HepG2 (cell line): Measurements from ENCODE around the gene FALEC. TPM values are rescaled to one million over a fixed set of nuclear protein-coding genes. Genes with fewer than 3 reads are reported as not detected.
A peak's percentile ranks its signal among the peaks of the same experiment; 100 is the strongest.

Source experiments
- ASH2L ChIP-seq: fragments of 300-600, 200-600 bp; sonication (generic); IDR thresholded peaks from 2 replicates; pipeline ENCODE4 v1.7.0; 2017; ENCODE audit warnings: low read depth, mild to moderate bottlenecking, moderate library complexity, mixed read lengths, low read length; ENCODE audit not compliant: insufficient read length
- FOXO1 ChIP-seq: sonication (generic); formaldehyde crosslinking; IDR thresholded peaks from 2 replicates; pipeline ENCODE4 v1.4.0; 2020; ENCODE audit warnings: missing genetic modification reagents
- FOXO4 ChIP-seq: sonication (generic); formaldehyde crosslinking; conservative IDR thresholded peaks from 2 replicates; pipeline ENCODE4 v1.8.1; 2023; ENCODE audit warnings: missing genetic modification reagents
- GABPB1 ChIP-seq: IDR thresholded peaks from 2 replicates; pipeline ENCODE4 v1.6.1; 2016; ENCODE audit warnings: mild to moderate bottlenecking, missing genetic modification reagents, moderate library complexity, missing compliant biosample characterization
- GFI1 ChIP-seq: sonication (generic); formaldehyde crosslinking; IDR thresholded peaks from 2 replicates; pipeline ENCODE4 v1.5.0; 2020; ENCODE audit warnings: missing genetic modification reagents, mild to moderate bottlenecking, borderline replicate concordance
- MAF1 ChIP-seq: sonication (generic); formaldehyde crosslinking; IDR thresholded peaks from 2 replicates; pipeline ENCODE4 v1.5.0; 2020; ENCODE audit warnings: missing genetic modification reagents, borderline replicate concordance
- PCBP1 ChIP-seq: fragments of 200-400 bp; formaldehyde crosslinking; IDR thresholded peaks from 2 replicates; pipeline ENCODE4 v1.6.1; 2017; ENCODE audit warnings: mild to moderate bottlenecking, low read depth, low read length, borderline replicate concordance
- POLR2AphosphoS5 ChIP-seq: IDR thresholded peaks from 2 replicates; pipeline ENCODE4 v1.6.1; 2012; ENCODE audit warnings: low read depth, low read length
- RAD21 ChIP-seq: fragments of 450-650 bp; formaldehyde crosslinking; IDR thresholded peaks from 2 replicates; pipeline ENCODE4 v1.5.0; 2020; ENCODE audit warnings: mild to moderate bottlenecking
- THRA ChIP-seq: sonication (generic); formaldehyde crosslinking; IDR thresholded peaks from 2 replicates; pipeline ENCODE4 v1.4.0; 2020; ENCODE audit warnings: missing genetic modification reagents, borderline replicate concordance
- YEATS2 ChIP-seq: sonication (generic); formaldehyde crosslinking; IDR thresholded peaks from 2 replicates; pipeline ENCODE4 v1.4.0; 2020; ENCODE audit warnings: missing genetic modification reagents, borderline replicate concordance
- ZBTB10 ChIP-seq: sonication (generic); formaldehyde crosslinking; IDR thresholded peaks from 2 replicates; pipeline ENCODE4 v1.4.0; 2020; ENCODE audit warnings: missing genetic modification reagents, borderline replicate concordance
- ZNF121 ChIP-seq: sonication (generic); formaldehyde crosslinking; IDR thresholded peaks from 2 replicates; pipeline ENCODE4 v1.5.0; 2020; ENCODE audit warnings: mild to moderate bottlenecking, missing genetic modification reagents
- ZNF18 ChIP-seq: sonication (generic); formaldehyde crosslinking; IDR thresholded peaks from 2 replicates; pipeline ENCODE4 v1.8.0; 2022; ENCODE audit warnings: mild to moderate bottlenecking, missing genetic modification reagents; ENCODE audit not compliant: insufficient replicate concordance
- ZNF282 ChIP-seq: fragments of 450-650 bp; IDR thresholded peaks from 2 replicates; pipeline ENCODE4 v1.6.1; 2018; ENCODE audit not compliant: partially characterized antibody
- ZNF432 ChIP-seq: sonication (generic); formaldehyde crosslinking; IDR thresholded peaks from 2 replicates; pipeline ENCODE4 v1.5.0; 2020; ENCODE audit warnings: missing genetic modification reagents, mild to moderate bottlenecking, borderline replicate concordance
- ZNF678 ChIP-seq: sonication (generic); formaldehyde crosslinking; IDR thresholded peaks from 2 replicates; pipeline ENCODE4 v1.4.0; 2020; ENCODE audit warnings: mild to moderate bottlenecking, missing genetic modification reagents
- ZNF709 ChIP-seq: sonication (generic); formaldehyde crosslinking; IDR thresholded peaks from 2 replicates; pipeline ENCODE4 v1.5.0; 2020; ENCODE audit warnings: mild to moderate bottlenecking, missing genetic modification reagents
- ZNF747 ChIP-seq: sonication (generic); formaldehyde crosslinking; IDR thresholded peaks from 2 replicates; pipeline ENCODE4 v1.8.1; 2023; ENCODE audit warnings: missing genetic modification reagents, mild to moderate bottlenecking, borderline replicate concordance
- polyA plus RNA-seq, 8 experiments: library from polyadenylated mRNA; depleted of rRNA in 3 of 8; stranded (reverse) in 7 of 8; unstranded in 1 of 8; fragments of >200 nt; fragmentation: Illumina TruSeq in 4 of 8; extraction: Trizol in 4 of 8; gene quantifications; 2 replicates each; pipeline versions ENCODE4 v1.2.1 to v1.2.3, GENCODE V29; 2011 to 2016; ENCODE audit warnings: low read depth in 4 of 8, missing spikeins in 1 of 8, mixed read lengths in 1 of 8; ENCODE audit not compliant: insufficient read depth in 1 of 8
- total RNA-seq, 5 experiments: library from RNA; depleted of rRNA; stranded (reverse); fragments of >200 nt; fragmentation: Illumina TruSeq; extraction: Trizol; gene quantifications; 2 replicates each; pipeline ENCODE4 v1.2.3, GENCODE V29; 2016; ENCODE audit warnings: low read depth in 1 of 5
- TF ChIP-seq, protein P1 (sequence below): sonication (generic); formaldehyde crosslinking; IDR thresholded peaks from 2 replicates; pipeline ENCODE4 v1.8.0; 2022; ENCODE audit warnings: missing genetic modification reagents, mild to moderate bottlenecking, moderate library complexity, borderline replicate concordance

The FALEC gene
- total and polyA plus RNA-seq, 2 of the 13 experiments (the other 11 are each of a cell fraction or from before 2014, with no cell fraction given), result 0.33 to 0.71 TPM

- TF ChIP-seq RAD21 (0 out of 2 replicates have a peak, but pooled peaks have one; percentile 4), ZNF432 (CRISPR knock-in tag) (no peak), ASH2L (no peak), MAF1 (no peak; the same call in 1 of the 2 replicates), FOXO4 (CRISPR knock-in tag) (no peak), POLR2AphosphoS5 (peak; percentile 33; the same call in 1 of the 2 replicates), FOXO1 (CRISPR knock-in tag) (peak; percentile 69), PCBP1 (peak; percentile 88), ZNF121 (CRISPR knock-in tag) (no peak), ZNF709 (CRISPR knock-in tag) (no peak), ZNF678 (CRISPR knock-in tag) (no peak), ZNF18 (CRISPR knock-in tag) (no peak), YEATS2 (CRISPR knock-in tag) (peak; percentile 57; the same call in 1 of the 2 replicates), ZNF282 (no peak), THRA (0 out of 2 replicates have a peak, but pooled peaks have one; percentile 84), GFI1 (CRISPR knock-in tag) (peak; percentile 46; the same call in 1 of the 2 replicates), GABPB1 (CRISPR knock-in tag) (peak; percentile 79), ZNF747 (CRISPR knock-in tag) (peak; percentile 66; the same call in 1 of the 2 replicates), ZBTB10 (CRISPR knock-in tag) (peak; percentile 85)
- TF ChIP-seq, protein P1, sequence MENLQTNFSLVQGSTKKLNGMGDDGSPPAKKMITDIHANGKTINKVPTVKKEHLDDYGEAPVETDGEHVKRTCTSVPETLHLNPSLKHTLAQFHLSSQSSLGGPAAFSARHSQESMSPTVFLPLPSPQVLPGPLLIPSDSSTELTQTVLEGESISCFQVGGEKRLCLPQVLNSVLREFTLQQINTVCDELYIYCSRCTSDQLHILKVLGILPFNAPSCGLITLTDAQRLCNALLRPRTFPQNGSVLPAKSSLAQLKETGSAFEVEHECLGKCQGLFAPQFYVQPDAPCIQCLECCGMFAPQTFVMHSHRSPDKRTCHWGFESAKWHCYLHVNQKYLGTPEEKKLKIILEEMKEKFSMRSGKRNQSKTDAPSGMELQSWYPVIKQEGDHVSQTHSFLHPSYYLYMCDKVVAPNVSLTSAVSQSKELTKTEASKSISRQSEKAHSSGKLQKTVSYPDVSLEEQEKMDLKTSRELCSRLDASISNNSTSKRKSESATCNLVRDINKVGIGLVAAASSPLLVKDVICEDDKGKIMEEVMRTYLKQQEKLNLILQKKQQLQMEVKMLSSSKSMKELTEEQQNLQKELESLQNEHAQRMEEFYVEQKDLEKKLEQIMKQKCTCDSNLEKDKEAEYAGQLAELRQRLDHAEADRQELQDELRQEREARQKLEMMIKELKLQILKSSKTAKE, result peak; percentile 33; the same call in 1 of the 2 replicates
Observed at GRCh38 chr1:150561974-150562445, 46.5 kb downstream of the FALEC start (continued).
